Psoas muscle (tissue), 8 donors: Measurements from ENCODE around the gene GSTO1. TPM values are rescaled to one million over a fixed set of nuclear protein-coding genes. Genes with fewer than 3 reads are reported as not detected.

Experiments
- ATAC-seq, 4 donors: fragments of 200-7000 bp; cut with Tn5 transposase; one replicate each; pipeline ENCODE4 v1.9.1; 2020; ENCODE audit warnings: moderate library complexity in 3 of 4, mild to moderate bottlenecking in 2 of 4
- DNase-seq, 2 donors: peaks; one replicate each; pipeline ENCODE4 v3.0.0-alpha.2; 2020
- H3K27ac ChIP-seq: fragments of 200-600 bp; one replicate; pipeline ENCODE4 v1.8.0; 2022
- H3K27me3 ChIP-seq, 3 donors: fragments of 200-600 bp in 1 of 3; one replicate each; pipeline versions ENCODE4 v1.6.1 to v1.8.0; 2013 to 2022; ENCODE audit warnings: low read length in 2 of 3, mild to moderate bottlenecking in 2 of 3, moderate library complexity in 1 of 3; ENCODE audit not compliant: insufficient read depth in 3 of 3
- H3K36me3 ChIP-seq, 2 donors: fragments of 200-600 bp in 1 of 2; one replicate each; pipeline versions ENCODE4 v1.6.1 to v1.8.0; 2013 to 2022; ENCODE audit warnings: low read depth in 1 of 2, mild to moderate bottlenecking in 1 of 2, moderate library complexity in 1 of 2; ENCODE audit not compliant: insufficient read depth in 1 of 2
- H3K4me1 ChIP-seq: fragments of 200-600 bp; one replicate; pipeline ENCODE4 v1.8.0; 2022
- H3K4me3 ChIP-seq: fragments of 200-600 bp; one replicate; pipeline ENCODE4 v1.8.0; 2022; ENCODE audit warnings: mild to moderate bottlenecking
- H3K9me3 ChIP-seq: fragments of 200-600 bp; one replicate; pipeline ENCODE4 v1.8.0; 2022
- CTCF ChIP-seq: fragments of 200-600 bp; IDR thresholded peaks from one replicate; pipeline ENCODE4 v1.8.0; 2022; ENCODE audit warnings: antibody characterized with exemption
- WGBS, 3 donors: extraction: QIAGEN DNeasy Blood & Tissue Kit; methylation state at CpG; one replicate each; pipeline versions ENCODE4 v1.1.6 to v1.1.7; 2013; 5-methylcytosine and 5-hydroxymethylcytosine counted together
- intact Hi-C, 2 donors: fragments of 100-400 bp; cut with DNase I; formaldehyde crosslinking; loops; one replicate each; pipeline versions ENCODE4 v1.11.0 to v1.14.2; 2022
- polyA plus RNA-seq, 3 donors: library from polyadenylated mRNA; stranded (reverse); fragments of 200-250 nt; gene quantifications; one replicate each; pipeline ENCODE4 v1.2.3, GENCODE V29; 2013
- total RNA-seq, 4 donors: library from RNA; stranded (reverse); fragmentation: NEBNext Ultra II Directional in 2 of 4; extraction: Animal tissue kit (Norgen Biotek cat#: 25700) in 2 of 4; gene quantifications; one replicate each; pipeline versions ENCODE4 v1.2.1 to v1.2.4, GENCODE V29; 2021 to 2023
- donor health status: healthy with polysubstance abuse.
- donor health status: DM: no; HTN: no; CAD: no; lungs with moderate emphysema.
- donor health status: Bipolar disorder and iron deficiency.
- donor health status: healthy.
- donor health status: DM: yes; HTN: yes; CAD: no.
- donor health status: DM: no; HTN: no; CAD: no.
- donor health status: DM: no; HTN: no; CAD: no.
- donor health status: DM: yes; HTN: yes; CAD: no.

Gene GSTO1
- total and polyA plus RNA-seq, 7 donors = 73.7 to 742 (median 120) TPM

- peaks cover 6% of the 10 kb centered on the region for H3K4me1 ChIP-seq
- WGBS, 3 donors = 91 to 97% (median 93%) methylated on average over 6 of the region's 6 CpGs
These were observed 3.2 kb upstream of the GSTO1 start for GRCh38 chr10:104251443-104251842.

GRCh38 chr10:104252368-104252767 lies 2.3 kb upstream of the GSTO1 start:
- DNase-seq = no peak
- Histone ChIP-seq H3K4me3 (no peak overlapping the region), H3K36me3 (peaks cover 0 to 3% of the 10 kb centered on the region in 2 donors), H3K27ac (no peak overlapping the region), H3K9me3 (no peaks in the 10 kb centered on the region), H3K4me1 (peaks cover 14% of the 10 kb centered on the region), H3K27me3 (no peaks in the 10 kb centered on the region)
- TF ChIP-seq CTCF = no peak
- no peak for ATAC-seq
- intact Hi-C loops = loop anchor here in 1 of 2 donors (10.0 kb wide), 1 partner anchor 128 kb away; the partner anchor contains the start of gene SFR1

More at GRCh38 chr10:104251443-104251842, 3.2 kb upstream of the GSTO1 start:
- H3K4me3 ChIP-seq = no peak overlapping the region
- intact Hi-C loops = loop anchor here in 1 of 2 donors (10.0 kb wide), 1 partner anchor 127 kb away; the partner anchor contains the start of gene SFR1
- H3K36me3 ChIP-seq = no peaks in the 10 kb centered on the region
- TF ChIP-seq CTCF = no peak
- H3K9me3 ChIP-seq = no peaks in the 10 kb centered on the region
- no peaks in the 10 kb centered on the region for H3K27me3 ChIP-seq
- H3K27ac ChIP-seq = no peak overlapping the region
- no peak for DNase-seq
- ATAC-seq = no peak

- H3K4me3 ChIP-seq = no peak overlapping the region
- intact Hi-C loops = loop anchor here in 1 of 2 donors (10.0 kb wide), 1 partner anchor 128 kb away; the partner anchor contains the start of gene SFR1
- 95 to 97% (median 96%) methylated on average over 2 of the region's 2 CpGs for WGBS, 3 donors
- DNase-seq (no peak), ATAC-seq (no peak)
- H3K4me1 ChIP-seq = peaks cover 22% of the 10 kb centered on the region
- no peaks in the 10 kb centered on the region for H3K27me3 ChIP-seq
- H3K9me3 ChIP-seq = no peaks in the 10 kb centered on the region
- H3K27ac ChIP-seq = no peak overlapping the region
- TF ChIP-seq CTCF = no peak
- H3K36me3 ChIP-seq = peaks cover 0 to 10% of the 10 kb centered on the region in 2 donors
These were observed 1.6 kb upstream of the GSTO1 start for GRCh38 chr10:104253106-104253505.

GRCh38 chr10:104253606-104254410 lies 884 bp upstream of the GSTO1 start:
- 83 to 85% (median 84%) methylated on average over 10 of the region's 10 CpGs for WGBS, 3 donors
- intact Hi-C loops = loop anchor here in 1 of 2 donors (1.0 to 10.0 kb wide), 2 partner anchors 22 to 129 kb away; partner anchors contain the start of genes CFAP43 and SFR1
- H3K36me3 ChIP-seq = peaks cover 0 to 17% of the 10 kb centered on the region in 2 donors
- H3K4me3 ChIP-seq = peak overlapping the region; percentile 94
- no peak for TF ChIP-seq CTCF
- DNase-seq = no peak
- H3K27me3 ChIP-seq = no peaks in the 10 kb centered on the region
- peak overlapping the region; percentile 99 for H3K27ac ChIP-seq
- ATAC-seq = no peak
- peaks cover 27% of the 10 kb centered on the region for H3K4me1 ChIP-seq
- no peaks in the 10 kb centered on the region for H3K9me3 ChIP-seq
